Activated CD8-positive, alpha-beta T cell treated with anti-CD3 and anti-CD28 coated beads for 36 hours (primary cell): Measurements from ENCODE around the gene DAPK1. TPM values are rescaled to one million over a fixed set of nuclear protein-coding genes. Genes with fewer than 3 reads are reported as not detected.
"Not testable (repeated sequence)": the region's sequence is repeated elsewhere in the genome, so short reads cannot be mapped to it uniquely, and the experiment has no call there.

Experiments
- ATAC-seq: fragments of 200-7000 bp; cut with Tn5 transposase; one replicate; pipeline ENCODE4 v1.10.0; 2021; ENCODE audit warnings: mild to moderate bottlenecking, moderate library complexity
- CTCF ChIA-PET: fragments of 350-600 bp; sonication (Branson Sonifier 250); formaldehyde crosslinking; loops from one replicate; lab custom pipeline; 2021; ENCODE audit warnings: antibody characterized with exemption; lab: Charles Lee
- POLR2A ChIA-PET: fragments of 350-600 bp; sonication (Branson Sonifier 250); formaldehyde crosslinking; loops from one replicate; lab custom pipeline; 2021; ENCODE audit warnings: antibody characterized with exemption; lab: Charles Lee
- DNase-seq: peaks from one replicate; pipeline ENCODE4 v3.0.0-alpha.2; 2020
- H3K27ac Mint-ChIP-seq: one replicate; pipeline ENCODE4 v1.8.0; 2021; ENCODE audit warnings: mild to moderate bottlenecking, mixed read lengths
- H3K27me3 Mint-ChIP-seq: one replicate; pipeline ENCODE4 v1.8.0; 2021; ENCODE audit warnings: mixed read lengths
- H3K36me3 Mint-ChIP-seq: one replicate; pipeline ENCODE4 v1.8.0; 2021; ENCODE audit warnings: low read depth, mixed read lengths
- H3K4me1 Mint-ChIP-seq: one replicate; pipeline ENCODE4 v1.8.0; 2021; ENCODE audit warnings: low read depth, mixed read lengths
- H3K4me3 Mint-ChIP-seq: one replicate; pipeline ENCODE4 v1.8.0; 2021; ENCODE audit warnings: mild to moderate bottlenecking, moderate library complexity, mixed read lengths
- H3K9me3 Mint-ChIP-seq: one replicate; pipeline ENCODE4 v1.8.0; 2021; ENCODE audit warnings: mixed read lengths
- CTCF ChIP-seq: fragments of 200-600 bp; IDR thresholded peaks from one replicate; pipeline ENCODE4 v1.8.0; 2022; ENCODE audit warnings: antibody characterized with exemption, mild to moderate bottlenecking
- intact Hi-C: fragments of 100-400 bp; cut with micrococcal nuclease; formaldehyde crosslinking; loops from one replicate; pipeline ENCODE4 v1.10.0; 2022
- total RNA-seq, 2 experiments: library from RNA; stranded (reverse); gene quantifications; one replicate each; pipeline ENCODE4 v1.2.3, GENCODE V29; 2021

The DAPK1 gene
- total RNA-seq, 2 experiments from 2014 or later: 1.7 to 2.1 TPM

DNA sequence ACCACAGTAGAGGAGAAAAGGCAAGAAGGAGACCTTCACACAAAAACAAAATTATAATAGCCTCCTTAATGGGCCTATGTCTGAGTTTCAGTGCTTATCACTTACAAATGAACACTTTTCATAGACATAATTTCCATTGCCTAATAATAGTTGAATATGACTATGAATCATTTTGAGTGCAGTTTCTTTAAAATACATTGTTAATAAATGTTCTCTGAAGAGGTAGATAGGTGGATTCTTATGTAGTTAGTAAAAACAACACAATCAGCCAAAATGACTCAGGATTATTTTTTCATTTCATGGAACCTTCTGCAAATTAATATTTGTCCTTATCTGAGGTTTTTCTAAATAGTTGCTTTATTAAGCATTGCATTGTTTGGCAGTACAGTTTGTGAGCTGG is 45.6 kb downstream of the DAPK1 start:
- CTCF ChIA-PET: no interaction called here
- H3K4me3 Mint-ChIP-seq: no peak overlapping the region
- TF ChIP-seq CTCF: no peak
- no peak for ATAC-seq
- peaks cover 1% of the 10 kb centered on the region for H3K27me3 Mint-ChIP-seq
- DNase-seq: no peak
- intact Hi-C loops: no loop called here
- H3K4me1 Mint-ChIP-seq: no peaks in the 10 kb centered on the region
- no peaks in the 10 kb centered on the region for H3K36me3 Mint-ChIP-seq
- no peak overlapping the region for H3K27ac Mint-ChIP-seq
- H3K9me3 Mint-ChIP-seq: no peaks in the 10 kb centered on the region
- POLR2A ChIA-PET: no interaction called here

GRCh38 chr9:87545858-87546257 is 48.2 kb downstream of the DAPK1 start:
- H3K4me3 Mint-ChIP-seq: no peak overlapping the region

DNA sequence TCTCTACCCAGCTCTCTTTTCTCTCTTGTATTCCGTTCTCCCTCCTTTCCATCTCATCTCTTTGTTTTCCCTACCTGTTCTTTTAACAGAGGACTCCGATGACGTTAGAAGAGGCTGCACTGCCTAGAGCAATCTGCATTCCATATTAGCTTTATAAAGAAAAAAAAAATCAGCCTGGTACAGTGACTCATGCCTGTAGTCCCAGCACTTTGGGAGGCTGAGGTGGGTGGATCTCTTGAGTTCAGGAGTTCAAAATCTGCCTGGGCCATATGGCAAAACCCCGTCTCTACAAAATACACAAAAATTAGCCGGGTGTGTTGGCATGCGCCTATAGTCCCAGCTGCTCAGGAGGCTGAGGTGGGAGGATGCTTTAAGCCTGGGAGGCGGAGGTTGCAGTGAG is 49.0 kb downstream of the DAPK1 start:
- DNase-seq (no peak), ATAC-seq (no peak)
- Mint-ChIP-seq H3K4me3 (no peak overlapping the region), H3K4me1 (no peaks in the 10 kb centered on the region), H3K27ac (no peak overlapping the region), H3K27me3 (peaks cover 4% of the 10 kb centered on the region), H3K36me3 (no peaks in the 10 kb centered on the region), H3K9me3 (peaks cover 3% of the 10 kb centered on the region)
- CTCF ChIA-PET: no interaction called here
- intact Hi-C loops: no loop called here
- no peak for TF ChIP-seq CTCF
- POLR2A ChIA-PET: no interaction called here

More at GRCh38 chr9:87545858-87546257, 48.2 kb downstream of the DAPK1 start:
- Mint-ChIP-seq H3K36me3 (no peaks in the 10 kb centered on the region), H3K9me3 (peaks cover 3% of the 10 kb centered on the region), H3K27me3 (peaks cover 4% of the 10 kb centered on the region), H3K27ac (no peak overlapping the region), H3K4me1 (no peaks in the 10 kb centered on the region)
- ATAC-seq (no peak), DNase-seq (no peak)
- intact Hi-C loops: no loop called here
- no peak for TF ChIP-seq CTCF
- CTCF ChIA-PET: no interaction called here
- POLR2A ChIA-PET: interaction anchor here (0.7 kb wide), 1 partner anchor 34 kb away, joined by 3 read pairs; no protein-coding TSS in a partner anchor

- no peak for TF ChIP-seq CTCF
- intact Hi-C loops: no loop called here
- CTCF ChIA-PET: interaction anchor here (0.9 kb wide), 1 partner anchor 9 kb away, joined by 3 read pairs; no protein-coding TSS in a partner anchor
- Mint-ChIP-seq H3K9me3 (peaks cover 3% of the 10 kb centered on the region), H3K27ac (no peak overlapping the region), H3K4me3 (no peak overlapping the region), H3K36me3 (no peaks in the 10 kb centered on the region), H3K27me3 (peaks cover 3% of the 10 kb centered on the region), H3K4me1 (no peaks in the 10 kb centered on the region)
- no peak for ATAC-seq
- DNase-seq: no peak
- POLR2A ChIA-PET: no interaction called here
Measured at GRCh38 chr9:87547671-87548081, 50.0 kb downstream of the DAPK1 start.

GRCh38 chr9:87548159-87548558 is 50.5 kb downstream of the DAPK1 start:
- Mint-ChIP-seq H3K36me3 (no peaks in the 10 kb centered on the region), H3K4me3 (no peak overlapping the region), H3K9me3 (peaks cover 3% of the 10 kb centered on the region), H3K27me3 (peaks cover 3% of the 10 kb centered on the region), H3K27ac (no peak overlapping the region), H3K4me1 (no peaks in the 10 kb centered on the region)
- CTCF ChIA-PET: interaction anchor here (0.9 kb wide), 1 partner anchor 10 kb away, joined by 3 read pairs; no protein-coding TSS in a partner anchor
- no peak for TF ChIP-seq CTCF
- POLR2A ChIA-PET: no interaction called here
- intact Hi-C loops: no loop called here
- no peak for DNase-seq
- ATAC-seq: no peak

- H3K27ac Mint-ChIP-seq, ATAC-seq, intact Hi-C loops, H3K4me1 Mint-ChIP-seq, H3K27me3 Mint-ChIP-seq, H3K4me3 Mint-ChIP-seq, POLR2A ChIA-PET, H3K9me3 Mint-ChIP-seq, H3K36me3 Mint-ChIP-seq, CTCF ChIA-PET, DNase-seq: not testable (repeated sequence)
Measured at GRCh38 chr9:87549088-87549487, 51.4 kb downstream of the DAPK1 start.
